T-helper 1 cell treated with Interleukin-12 subunit alpha and Interleukin-12 subunit beta and Interleukin-4 antibody, amounts not matched to agents 30 ng/mL and 1 ng/mL, for 36 hours (primary cell): ENCODE data around the gene MC4R. TPM values are rescaled to one million over a fixed set of nuclear protein-coding genes. Genes with fewer than 3 reads are reported as not detected.
"Not testable (repeated sequence)": the region's sequence is repeated elsewhere in the genome, so short reads cannot be mapped to it uniquely, and the experiment has no call there.

Experiments used
- intact Hi-C: fragments of 100-400 bp; cut with micrococcal nuclease; formaldehyde crosslinking; loops from one replicate; pipeline ENCODE4 v1.15.1; 2024
- total RNA-seq: library from RNA; stranded (reverse); gene quantifications from 2 replicates; pipeline ENCODE4 v1.2.3, GENCODE V29; 2022

Gene MC4R
- not detected in 2 replicates for total RNA-seq

- intact Hi-C loops: no loop called here
Measured at GRCh38 chr18:60372596-60372995, at the start of gene MC4R. TSS of gene MC4R (minus strand) at chr18:60372775. CDS start at chr18:60372349, 426 bp downstream.

GRCh38 chr18:60422306-60422705 is 49.7 kb upstream of the MC4R start:
- intact Hi-C loops: not testable (repeated sequence)

GRCh38 chr18:60421356-60422118 is 49.0 kb upstream of the MC4R start:
- intact Hi-C loops: no loop called here

DNA sequence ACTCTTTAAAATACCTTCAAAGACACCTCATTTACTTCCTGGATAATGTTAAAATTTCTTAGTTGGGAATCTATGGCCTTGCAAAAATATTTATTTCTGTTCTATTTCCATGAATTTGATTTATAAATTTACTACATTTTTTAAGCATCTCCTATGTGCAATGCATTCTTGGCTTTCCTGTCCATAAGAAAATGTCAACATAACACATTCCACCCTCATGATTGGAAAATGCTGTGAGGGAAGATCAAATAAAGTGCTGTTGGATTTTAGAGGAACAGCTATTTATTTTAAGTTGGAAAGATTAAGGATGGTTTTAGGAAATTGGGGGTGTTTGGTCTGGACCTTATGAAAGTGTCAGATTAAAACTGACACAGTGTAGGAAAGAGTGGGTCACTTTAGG is 45.4 kb upstream of the MC4R start:
- intact Hi-C loops: loop anchor here (10.0 kb wide), 1 partner anchor 583 kb away; no protein-coding TSS in a partner anchor

GRCh38 chr18:60413944-60414547 is 41.5 kb upstream of the MC4R start:
- intact Hi-C loops: loop anchor here (1.0 to 10.0 kb wide), 2 partner anchors 426 to 579 kb away; no protein-coding TSS in a partner anchor

DNA sequence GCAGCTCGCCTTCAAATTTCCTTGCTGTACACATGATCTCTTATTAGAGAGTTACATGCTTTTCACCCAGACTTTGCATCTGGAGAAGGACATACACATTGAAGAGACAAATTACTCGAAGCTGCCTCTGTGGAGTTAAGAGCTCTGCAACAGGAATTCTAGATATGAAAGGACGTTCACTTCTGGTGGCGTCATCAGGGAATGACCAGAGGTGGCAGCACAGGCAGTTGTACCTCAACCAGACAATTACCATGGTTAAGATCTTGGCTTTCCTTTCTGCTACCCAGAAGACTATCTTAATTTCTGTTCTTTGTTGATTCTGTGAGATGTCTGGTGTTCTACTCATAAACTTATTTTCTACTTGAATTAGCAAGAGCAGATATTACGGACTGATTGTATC is 39.1 kb upstream of the MC4R start:
- intact Hi-C loops: loop anchor here (10.0 kb wide), 1 partner anchor 577 kb away; no protein-coding TSS in a partner anchor

DNA sequence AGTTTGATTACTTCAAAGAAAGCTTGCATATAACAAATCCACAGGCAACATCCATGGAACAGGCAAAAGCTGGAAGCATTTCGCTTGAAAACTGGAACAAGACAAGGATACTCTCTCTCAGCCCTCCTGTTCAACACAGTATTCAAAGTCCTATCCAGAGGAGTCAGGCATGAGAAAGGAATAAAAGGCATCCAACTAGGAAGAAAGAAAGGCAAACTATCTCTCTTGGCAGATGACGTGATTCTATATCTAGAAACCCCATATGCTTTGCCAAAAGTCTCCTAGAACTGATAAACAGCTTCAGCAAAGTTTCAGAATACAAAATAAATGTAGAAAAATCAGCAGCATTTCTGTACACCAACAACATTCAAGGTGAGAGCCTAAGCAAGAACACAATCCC is 34.1 kb upstream of the MC4R start:
- intact Hi-C loops: no loop called here

GRCh38 chr18:60404486-60405085 is 32.0 kb upstream of the MC4R start:
- intact Hi-C loops: no loop called here

GRCh38 chr18:60401346-60401745 is 28.8 kb upstream of the MC4R start:
- intact Hi-C loops: no loop called here

- intact Hi-C loops: no loop called here
Measured at GRCh38 chr18:60391571-60392226, 19.1 kb upstream of the MC4R start.

- intact Hi-C loops: no loop called here
Measured at GRCh38 chr18:60389314-60389713, 16.7 kb upstream of the MC4R start.

GRCh38 chr18:60385693-60386092 is 13.1 kb upstream of the MC4R start:
- intact Hi-C loops: no loop called here

- intact Hi-C loops: no loop called here
Measured at GRCh38 chr18:60383893-60384292, 11.3 kb upstream of the MC4R start.

DNA sequence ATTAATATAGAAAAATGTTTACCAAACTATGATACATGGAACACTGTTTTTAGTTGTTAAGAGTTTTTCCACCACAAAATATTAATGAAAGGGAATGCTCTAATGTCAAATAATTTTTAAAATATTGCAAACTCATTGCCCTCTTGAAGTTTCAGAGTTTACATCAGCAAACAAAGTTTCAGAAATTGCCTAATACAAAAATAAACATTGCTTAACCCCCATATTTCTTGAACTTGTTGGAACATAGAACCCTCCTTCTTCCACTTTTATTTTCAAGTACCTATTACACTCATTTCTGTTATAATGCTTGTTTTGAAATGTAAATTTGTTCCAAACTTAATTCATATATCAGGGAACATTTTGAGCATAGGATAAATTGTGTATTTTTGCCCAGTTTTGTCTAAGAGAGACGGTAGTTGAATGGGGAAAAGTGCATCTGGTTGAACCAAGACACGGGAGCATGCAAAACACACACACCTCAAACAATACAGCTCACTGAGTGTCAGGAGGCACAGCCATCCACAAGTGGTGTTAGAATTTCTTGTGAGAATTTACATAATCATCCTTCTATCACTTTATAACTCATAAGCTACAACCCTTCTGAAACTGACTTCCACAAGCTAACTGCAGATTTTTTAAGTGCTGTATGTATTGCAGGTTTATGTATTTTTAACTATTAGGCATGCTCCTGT is 5.3 kb upstream of the MC4R start:
- intact Hi-C loops: no loop called here

DNA sequence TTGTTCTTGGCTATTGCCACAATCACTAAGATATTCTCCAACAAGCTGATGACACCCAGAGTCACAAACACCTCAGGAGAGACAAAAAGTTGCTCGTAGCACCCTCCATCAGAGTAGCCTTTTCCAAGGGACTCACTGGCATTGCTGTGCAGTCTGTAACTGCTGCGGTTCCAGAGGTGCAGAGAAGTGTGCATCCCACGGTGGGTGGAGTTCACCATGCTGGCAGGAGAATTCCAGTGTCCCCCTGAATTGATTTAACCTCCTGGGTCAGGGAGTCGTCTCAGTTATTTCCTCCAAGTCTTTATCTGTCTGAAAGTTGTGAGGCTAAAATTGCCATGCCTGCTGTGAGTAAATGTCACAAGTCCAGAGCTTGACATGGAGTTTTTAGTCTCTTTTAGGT is 443 bp downstream of the MC4R start:
- intact Hi-C loops: no loop called here

DNA sequence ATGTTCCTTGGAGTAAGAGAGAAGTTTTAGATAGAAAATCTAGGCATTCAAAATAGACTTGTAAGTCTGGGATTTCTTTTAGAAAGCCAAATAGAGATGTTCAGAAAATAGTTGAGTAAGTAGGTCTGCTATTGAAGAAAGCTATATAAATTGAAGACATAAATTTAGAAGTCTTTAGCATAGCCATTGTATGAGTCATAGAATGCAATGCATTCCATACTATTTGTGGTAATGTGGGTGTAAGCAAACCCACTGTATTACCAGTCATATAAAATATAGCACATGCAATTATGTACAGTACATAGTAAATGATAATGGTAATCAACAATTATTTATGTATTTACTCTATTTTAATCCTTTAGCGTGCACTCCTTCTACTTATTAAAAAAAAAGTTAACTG is 14.1 kb downstream of the MC4R start:
- intact Hi-C loops: no loop called here

- intact Hi-C loops: no loop called here
Measured at GRCh38 chr18:60350941-60351340, 21.6 kb downstream of the MC4R start.

DNA sequence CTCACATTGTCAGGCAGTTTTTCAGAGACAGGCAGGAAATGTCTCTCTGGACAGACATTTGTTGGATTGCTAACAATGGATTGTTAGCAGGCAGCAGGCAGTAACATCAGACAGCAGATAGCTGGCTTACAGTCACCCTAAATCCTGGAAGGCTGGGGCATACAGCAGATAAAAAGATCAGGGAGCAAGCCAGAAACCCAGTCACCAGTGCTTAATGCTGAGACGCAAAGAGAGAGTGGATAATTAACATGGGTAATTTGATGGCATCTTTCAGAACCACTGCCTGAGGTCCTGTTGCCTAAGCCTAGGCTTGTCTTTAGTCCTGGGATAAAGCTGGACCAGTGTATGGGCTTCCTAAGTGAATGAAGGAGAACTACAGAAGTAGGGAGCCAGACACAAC is 22.4 kb downstream of the MC4R start:
- intact Hi-C loops: no loop called here

GRCh38 chr18:60347526-60348045 is 25.0 kb downstream of the MC4R start:
- intact Hi-C loops: no loop called here

GRCh38 chr18:60339018-60339417 is 33.6 kb downstream of the MC4R start:
- intact Hi-C loops: no loop called here

- intact Hi-C loops: no loop called here
Measured at GRCh38 chr18:60331890-60332289, 40.7 kb downstream of the MC4R start.
